HepG2 (cell line): Measurements from ENCODE around the gene NCLN. TPM values are rescaled to one million over a fixed set of nuclear protein-coding genes. Genes with fewer than 3 reads are reported as not detected.

Experiments
- ATAC-seq: fragments of 200-7000 bp; cut with Tn5 transposase; 3 replicates; pipeline ENCODE4 v1.9.1; 2020; ENCODE audit warnings: mild to moderate bottlenecking, moderate library complexity
- BruUV-seq: library from RNA; stranded (reverse); fragments of 400-500 nt; replicated peaks from 2 replicates; lab custom pipeline; 2021; lab: Mats Ljungman, UMichigan
- CTCF ChIA-PET: fragments of 300-600 bp; formaldehyde crosslinking; extraction: SDS; loops from one replicate; lab custom pipeline; 2021; ENCODE audit warnings: low total read pairs, inconsistent platforms, low intra/inter-chr PET ratio; lab: Yijun Ruan, JAX
- POLR2A ChIA-PET: fragments of 350-600 bp; sonication (Branson Sonifier 250); formaldehyde crosslinking; loops from one replicate; lab custom pipeline; 2020; ENCODE audit warnings: antibody characterized with exemption, inconsistent platforms; lab: Yijun Ruan, JAX
- DNase-seq: peaks from one replicate; pipeline ENCODE4 v3.0.0-alpha.2; 2015; ENCODE audit warnings: low spot score
- FAIRE-seq: peaks from 3 replicates; lab custom pipeline; 2011; peaks lifted over from hg19 to GRCh38; lab: Jason Lieb, UNC
- H2AFZ ChIP-seq: one replicate; pipeline ENCODE4 v1.6.1; 2011; ENCODE audit warnings: low read length, inconsistent platforms
- H3K27ac ChIP-seq: fragments of 300-600 bp; 3 replicates; pipeline ENCODE4 v1.8.0; 2011; ENCODE audit warnings: mixed run types, mild to moderate bottlenecking, mixed read lengths, low read length, inconsistent platforms; ENCODE audit not compliant: insufficient read depth; ENCODE audit errors: extremely low read length
- H3K27me3 ChIP-seq, 2 experiments: fragments of 200-600 bp in 1 of 2; 2 replicates in 1 of 2; 3 replicates in 1 of 2; pipeline versions ENCODE4 v1.6.0 to v1.8.0; 2011; ENCODE audit warnings: low read length in 2 of 2, mild to moderate bottlenecking in 2 of 2, moderate library complexity in 2 of 2, inconsistent platforms in 1 of 2; ENCODE audit not compliant: insufficient read depth in 2 of 2, control insufficient read depth in 1 of 2
- H3K36me3 ChIP-seq, 2 experiments: fragments of 200-600 bp in 1 of 2; replicated peaks in 1 of 2; 2 replicates in 1 of 2; 3 replicates in 1 of 2; pipeline versions ENCODE4 v1.5.1 to v1.8.0; 2011; ENCODE audit warnings: low read length in 2 of 2, inconsistent platforms in 1 of 2; ENCODE audit not compliant: insufficient read depth in 2 of 2, control insufficient read depth in 1 of 2
- H3K4me1 ChIP-seq: 2 replicates; pipeline ENCODE4 v1.5.1; 2012; ENCODE audit warnings: low read length, inconsistent platforms; ENCODE audit not compliant: insufficient read depth
- H3K4me2 ChIP-seq: 2 replicates; pipeline ENCODE4 v1.6.0; 2011; ENCODE audit warnings: low read depth, low read length, inconsistent platforms
- H3K4me3 ChIP-seq, 3 experiments: fragments of 200-600 bp in 1 of 3; sonication (generic), shearing (Covaris generic) in 1 of 3; replicated peaks in 1 of 3; 2 replicates each; pipeline ENCODE4 v1.5.1; 2011 to 2016; ENCODE audit warnings: low read length in 3 of 3, inconsistent platforms in 2 of 3, low read depth in 2 of 3, mild to moderate bottlenecking in 2 of 3, control low read depth in 1 of 3, mixed read lengths in 1 of 3; ENCODE audit not compliant: insufficient read depth in 1 of 3
- H3K79me2 ChIP-seq: one replicate; pipeline ENCODE4 v1.6.1; 2011; ENCODE audit warnings: low read length, inconsistent platforms; ENCODE audit not compliant: insufficient read depth
- H3K9ac ChIP-seq: 2 replicates; pipeline ENCODE4 v1.6.0; 2011; ENCODE audit warnings: mild to moderate bottlenecking, low read depth, low read length, inconsistent platforms; ENCODE audit not compliant: insufficient read depth
- H3K9me3 ChIP-seq: 2 replicates; pipeline ENCODE4 v1.5.1; 2012; ENCODE audit warnings: mild to moderate bottlenecking, low read length
- H4K20me1 ChIP-seq: 2 replicates; pipeline ENCODE4 v1.6.0; 2011; ENCODE audit warnings: inconsistent platforms, mild to moderate bottlenecking, low read length, moderate library complexity; ENCODE audit not compliant: insufficient read depth
- BRCA1 ChIP-seq: sonication (generic); formaldehyde crosslinking; IDR thresholded peaks from 2 replicates; pipeline ENCODE4 v1.4.0; 2020; ENCODE audit warnings: missing genetic modification reagents
- DR1 ChIP-seq: sonication (generic); formaldehyde crosslinking; IDR thresholded peaks from 2 replicates; pipeline ENCODE4 v1.8.0; 2021; ENCODE audit warnings: mild to moderate bottlenecking, missing genetic modification reagents, inconsistent platforms
- HMGXB3 ChIP-seq: sonication (generic); formaldehyde crosslinking; IDR thresholded peaks from 2 replicates; pipeline ENCODE4 v1.4.0; 2020; ENCODE audit warnings: missing genetic modification reagents, borderline replicate concordance
- MIER2 ChIP-seq: IDR thresholded peaks from 2 replicates; pipeline ENCODE4 v1.6.1; 2016; ENCODE audit warnings: missing biosample characterization, missing genetic modification reagents
- RORA ChIP-seq: sonication (generic); formaldehyde crosslinking; IDR thresholded peaks from 2 replicates; pipeline ENCODE4 v1.5.0; 2020; ENCODE audit warnings: mild to moderate bottlenecking, missing genetic modification reagents, moderate library complexity
- RXRA ChIP-seq: sonication (generic); formaldehyde crosslinking; IDR thresholded peaks from 2 replicates; pipeline ENCODE4 v1.5.1; 2020; ENCODE audit warnings: missing genetic modification reagents
- SMAD3 ChIP-seq: sonication (generic); formaldehyde crosslinking; IDR thresholded peaks from 2 replicates; pipeline ENCODE4 v1.4.0; 2020; ENCODE audit warnings: missing genetic modification reagents
- SOX13 ChIP-seq, 3 experiments: fragments of 450-650 bp in 1 of 3; sonication (generic) in 1 of 3; formaldehyde crosslinking in 1 of 3; IDR thresholded peaks in 2 of 3; conservative IDR thresholded peaks in 1 of 3; 2 replicates each; pipeline versions ENCODE4 v1.5.0 to v1.6.1; 2016 to 2020; ENCODE audit warnings: antibody characterized with exemption in 1 of 3, mild to moderate bottlenecking in 1 of 3, missing compliant biosample characterization in 1 of 3, missing genetic modification reagents in 1 of 3, moderate library complexity in 1 of 3
- TOE1 ChIP-seq: sonication (generic); formaldehyde crosslinking; IDR thresholded peaks from 2 replicates; pipeline ENCODE4 v1.4.0; 2020; ENCODE audit warnings: mild to moderate bottlenecking, missing genetic modification reagents
- ZC3H13 ChIP-seq: sonication (generic); formaldehyde crosslinking; IDR thresholded peaks from 2 replicates; pipeline ENCODE4 v1.8.1; 2023; ENCODE audit warnings: mild to moderate bottlenecking, missing genetic modification reagents, moderate library complexity
- ZNF234 ChIP-seq: sonication (generic); formaldehyde crosslinking; conservative IDR thresholded peaks from 2 replicates; pipeline ENCODE4 v1.5.1; 2020; ENCODE audit warnings: mild to moderate bottlenecking, missing genetic modification reagents
- ZNF629 ChIP-seq: sonication (generic); formaldehyde crosslinking; conservative IDR thresholded peaks from 2 replicates; pipeline ENCODE4 v1.5.0; 2020; ENCODE audit warnings: missing genetic modification reagents
- ZNF775 ChIP-seq: sonication (generic); formaldehyde crosslinking; IDR thresholded peaks from 2 replicates; pipeline ENCODE4 v1.4.0; 2020; ENCODE audit warnings: missing genetic modification reagents, mild to moderate bottlenecking, moderate library complexity, borderline replicate concordance
- ZNF790 ChIP-seq: sonication (generic); formaldehyde crosslinking; IDR thresholded peaks from 2 replicates; pipeline ENCODE4 v1.8.0; 2022; ENCODE audit warnings: missing genetic modification reagents, mild to moderate bottlenecking, borderline replicate concordance
- ZSCAN31 ChIP-seq: sonication (generic); formaldehyde crosslinking; IDR thresholded peaks from 2 replicates; pipeline ENCODE4 v1.5.0; 2020; ENCODE audit warnings: low read depth, mild to moderate bottlenecking, missing genetic modification reagents
- WGBS: methylation state at CpG from one replicate; pipeline ENCODE4 v1.1.6; 2017; ENCODE audit warnings: low lambda C conversion rate; 5-methylcytosine and 5-hydroxymethylcytosine counted together
- in situ Hi-C: cut with HindIII; loops from 2 replicates; pipeline ENCODE4 v1.10.0; 2017; ENCODE audit warnings: low pct_unique_long_range_greater_than_20kb; ENCODE audit not compliant: extremely low pct_ligation_motif_present
- intact Hi-C: fragments of 100-400 bp; cut with micrococcal nuclease; formaldehyde crosslinking; loops from one replicate; pipeline ENCODE4 v1.10.0; 2022; ENCODE audit not compliant: unreplicated experiment
- polyA plus RNA-seq, 8 experiments: library from polyadenylated mRNA; depleted of rRNA in 3 of 8; stranded (reverse) in 7 of 8; unstranded in 1 of 8; fragments of >200 nt; fragmentation: Illumina TruSeq in 4 of 8; extraction: Trizol in 4 of 8; gene quantifications; 2 replicates each; pipeline versions ENCODE4 v1.2.1 to v1.2.3, GENCODE V29; 2011 to 2016; ENCODE audit warnings: low read depth in 4 of 8, missing spikeins in 1 of 8, mixed read lengths in 1 of 8; ENCODE audit not compliant: insufficient read depth in 1 of 8
- total RNA-seq, 5 experiments: library from RNA; depleted of rRNA; stranded (reverse); fragments of >200 nt; fragmentation: Illumina TruSeq; extraction: Trizol; gene quantifications; 2 replicates each; pipeline ENCODE4 v1.2.3, GENCODE V29; 2016; ENCODE audit warnings: low read depth in 1 of 5
- TF ChIP-seq, protein P1 (sequence below): IDR thresholded peaks from 2 replicates; pipeline ENCODE4 v1.6.1; 2016; ENCODE audit warnings: mild to moderate bottlenecking, missing biosample characterization, missing genetic modification reagents

Gene NCLN
- total and polyA plus RNA-seq, 2 of the 13 experiments (the other 11 are each of a cell fraction or from before 2014, with no cell fraction given), result 42.6 to 56.0 TPM

GRCh38 chr19:3136684-3137055, 49.1 kb upstream of the NCLN start:
- peaks cover 0 to 7% of the 10 kb centered on the region in 2 experiments; a peak in 2 of 5 replicates for H3K27me3 ChIP-seq
- TF ChIP-seq ZNF790 (no peak), SMAD3 (CRISPR knock-in tag) (no peak), ZNF629 (CRISPR knock-in tag) (peak; percentile 69), ZNF775 (CRISPR knock-in tag) (no peak), SOX13 (IDR thresholded peaks at IDR 0.05) (no peak), SOX13 (CRISPR knock-in tag; conservative IDR thresholded peaks at IDR 0.05 in 1 of 2, IDR thresholded peaks at IDR 0.05 in 1 of 2) (no peak), TOE1 (CRISPR knock-in tag) (no peak), ZC3H13 (CRISPR knock-in tag) (no peak)
- peaks cover 7% of the 10 kb centered on the region; the same call in 1 of the 2 replicates for H3K4me1 ChIP-seq
- no peak for FAIRE-seq
- H4K20me1 ChIP-seq, result no peaks in the 10 kb centered on the region
- ATAC-seq, result no peak
- no peak overlapping the region for H3K4me3 ChIP-seq
- no peak overlapping the region for H2AFZ ChIP-seq
- intact Hi-C loops (no loop called here), in situ Hi-C loops (no loop called here)
- H3K9ac ChIP-seq, result no peak overlapping the region
- no peaks in the 10 kb centered on the region for H3K36me3 ChIP-seq
- H3K9me3 ChIP-seq, result no peaks in the 10 kb centered on the region
- ChIA-PET CTCF (no interaction called here), POLR2A (no interaction called here)
- H3K27ac ChIP-seq, result no peak overlapping the region
- WGBS, result 66% methylated on average over 10 of the region's 16 CpGs
- BruUV-seq, result no TSS peak
- no peak overlapping the region for H3K4me2 ChIP-seq
- no peaks in the 10 kb centered on the region for H3K79me2 ChIP-seq
- no peak for DNase-seq

DNA sequence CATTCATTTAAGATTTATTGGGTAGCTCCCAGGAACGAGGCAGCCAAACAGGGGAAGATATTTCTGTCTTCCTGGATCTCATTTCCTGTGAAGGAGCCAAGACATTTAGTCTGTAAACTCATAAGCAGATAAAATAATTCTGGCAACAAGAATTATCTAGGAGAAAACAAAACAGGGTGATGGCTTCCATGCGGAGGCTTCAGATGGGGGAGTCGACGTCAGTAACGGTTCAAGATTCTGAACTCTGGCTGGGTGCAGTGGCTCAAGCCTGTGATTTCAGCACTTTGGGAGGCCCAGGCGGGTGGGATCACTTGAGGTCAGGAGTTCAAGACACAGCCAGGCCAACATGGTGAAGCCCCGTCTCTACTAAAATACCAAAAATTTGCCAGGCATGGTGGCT, 48.6 kb upstream of the NCLN start:
- H2AFZ ChIP-seq, result no peak overlapping the region
- H3K27me3 ChIP-seq, result peaks cover 0 to 7% of the 10 kb centered on the region in 2 experiments; a peak in 2 of 5 replicates
- H4K20me1 ChIP-seq, result no peaks in the 10 kb centered on the region
- ATAC-seq (no peak), FAIRE-seq (no peak), DNase-seq (no peak)
- 38% methylated on average over 7 of the region's 7 CpGs for WGBS
- H3K27ac ChIP-seq, result no peak overlapping the region
- no peak overlapping the region for H3K9ac ChIP-seq
- no peaks in the 10 kb centered on the region for H3K36me3 ChIP-seq
- no peaks in the 10 kb centered on the region for H3K9me3 ChIP-seq
- CTCF ChIA-PET, result no interaction called here
- no TSS peak for BruUV-seq
- in situ Hi-C loops (no loop called here), intact Hi-C loops (no loop called here)
- peaks cover 7% of the 10 kb centered on the region; the same call in 1 of the 2 replicates for H3K4me1 ChIP-seq
- POLR2A ChIA-PET, result no interaction called here
- H3K4me2 ChIP-seq, result no peak overlapping the region
- no peak overlapping the region for H3K4me3 ChIP-seq
- H3K79me2 ChIP-seq, result no peaks in the 10 kb centered on the region
- no peak for TF ChIP-seq HMGXB3 (CRISPR knock-in tag)
- no peak for TF ChIP-seq ZNF234
- TF ChIP-seq DR1 (CRISPR knock-in tag), result no peak
- TF ChIP-seq RXRA (CRISPR knock-in tag), result no peak
- no peak for TF ChIP-seq BRCA1 (CRISPR knock-in tag)
- TF ChIP-seq RORA (CRISPR knock-in tag), result no peak
- no peak for TF ChIP-seq ZSCAN31
- TF ChIP-seq, protein P1, sequence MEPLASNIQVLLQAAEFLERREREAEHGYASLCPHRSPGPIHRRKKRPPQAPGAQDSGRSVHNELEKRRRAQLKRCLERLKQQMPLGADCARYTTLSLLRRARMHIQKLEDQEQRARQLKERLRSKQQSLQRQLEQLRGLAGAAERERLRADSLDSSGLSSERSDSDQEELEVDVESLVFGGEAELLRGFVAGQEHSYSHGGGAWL (CRISPR knock-in tag), result no peak
- TF ChIP-seq MIER2 (CRISPR knock-in tag), result no peak
